ENCODE results near the gene KCNQ1OT1.

KCNQ1OT1 gene

GRCh38 chr11:2579315-2580060 is 120.3 kb downstream of the KCNQ1OT1 start:
- no peak for DNase-seq

- DNase-seq = no peak
These were observed 120.9 kb downstream of the KCNQ1OT1 start for GRCh38 chr11:2578929-2579270.

DNA sequence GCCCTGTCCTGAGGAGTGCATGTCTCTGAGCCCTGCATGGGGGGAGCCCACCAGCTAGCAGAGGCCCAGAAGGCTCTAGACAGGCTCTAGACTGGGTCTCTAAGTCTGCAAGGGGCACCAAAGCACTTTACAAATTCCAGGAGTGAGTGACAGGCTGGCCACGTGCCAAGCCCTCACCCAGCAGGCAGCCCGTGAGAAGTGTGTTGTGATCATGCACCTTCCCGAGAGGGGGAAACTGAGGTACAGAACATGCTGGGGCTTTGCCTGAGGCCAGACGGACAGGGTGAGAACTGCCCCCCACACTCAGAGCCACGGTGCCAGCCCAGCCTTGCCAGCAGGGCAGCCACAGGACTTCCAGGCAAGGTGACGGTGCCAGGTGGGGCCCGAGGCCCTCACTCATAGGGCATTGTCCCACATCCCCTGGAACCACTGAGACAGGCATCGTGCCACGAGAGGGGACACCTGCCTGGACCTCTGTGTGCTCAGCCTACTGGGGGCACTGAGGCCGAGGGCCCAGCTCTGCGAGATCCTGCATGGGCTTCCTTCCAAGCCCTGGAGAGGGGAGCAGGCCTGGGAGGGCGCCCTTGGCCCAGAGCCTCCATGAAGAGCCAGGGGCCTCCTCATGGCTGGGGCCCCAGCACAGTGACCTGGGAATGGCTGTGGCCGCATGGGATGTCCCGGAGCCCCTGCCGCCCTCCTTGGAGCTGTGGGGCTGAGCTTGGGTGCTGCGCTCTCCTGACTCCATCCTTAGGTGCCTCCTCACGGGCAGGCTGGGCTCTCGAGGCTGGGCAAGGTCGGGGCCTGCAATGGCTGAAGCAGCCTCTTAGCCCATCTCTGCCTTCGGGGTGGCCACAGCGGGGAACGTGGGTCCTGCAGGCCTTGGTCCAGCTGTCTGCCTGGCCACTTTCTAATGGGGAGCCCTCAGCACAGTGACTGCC is 121.5 kb downstream of the KCNQ1OT1 start:
- DNase-seq = no peak

DNA sequence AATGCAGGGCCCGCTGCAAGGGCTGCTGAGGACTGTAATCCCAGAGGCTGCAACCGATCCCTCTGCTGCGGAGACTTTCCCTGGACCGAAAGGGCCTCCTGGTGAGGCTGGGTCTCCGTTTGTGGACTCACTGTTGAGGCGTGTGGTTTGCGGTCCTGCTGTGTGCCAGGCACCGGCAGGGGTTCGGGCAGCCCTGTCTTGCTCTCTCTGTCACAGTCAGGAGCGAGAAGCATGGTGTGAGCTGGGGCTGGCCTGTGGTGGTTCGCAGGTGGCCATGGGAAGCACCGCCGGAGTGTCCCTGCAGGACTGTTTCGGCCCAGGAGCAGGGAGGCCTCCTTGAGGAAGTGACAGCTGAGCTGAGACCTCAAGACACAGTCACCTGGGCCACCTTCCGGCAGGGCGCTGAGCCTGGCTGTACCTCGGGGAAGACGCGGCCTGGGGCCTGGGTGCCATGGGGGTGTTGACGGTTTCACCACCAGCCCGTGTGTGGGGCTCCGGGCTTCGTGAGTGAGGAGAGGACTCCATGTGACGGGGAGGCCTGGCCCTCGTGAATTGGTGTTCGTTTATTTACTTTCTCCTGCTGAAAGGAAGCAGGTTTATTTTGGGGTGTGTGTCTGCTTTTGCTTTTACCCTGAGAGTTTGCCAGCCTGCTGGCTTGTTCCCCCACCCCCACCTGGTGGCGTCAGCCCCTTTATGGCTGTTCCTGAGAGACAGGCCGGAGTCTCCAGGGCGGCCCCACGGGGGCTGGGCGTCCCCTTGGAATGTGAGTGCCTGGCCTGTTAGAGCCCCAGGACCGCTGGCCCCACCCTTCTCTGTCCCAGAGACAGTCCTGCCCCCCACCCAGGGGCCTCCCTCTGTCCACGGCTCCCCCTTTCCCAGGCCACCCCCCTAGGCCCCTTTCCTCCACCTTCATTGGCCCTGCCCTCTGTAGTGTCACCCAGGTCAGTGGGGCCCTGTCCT is 122.5 kb downstream of the KCNQ1OT1 start:
- no peak for DNase-seq

DNA sequence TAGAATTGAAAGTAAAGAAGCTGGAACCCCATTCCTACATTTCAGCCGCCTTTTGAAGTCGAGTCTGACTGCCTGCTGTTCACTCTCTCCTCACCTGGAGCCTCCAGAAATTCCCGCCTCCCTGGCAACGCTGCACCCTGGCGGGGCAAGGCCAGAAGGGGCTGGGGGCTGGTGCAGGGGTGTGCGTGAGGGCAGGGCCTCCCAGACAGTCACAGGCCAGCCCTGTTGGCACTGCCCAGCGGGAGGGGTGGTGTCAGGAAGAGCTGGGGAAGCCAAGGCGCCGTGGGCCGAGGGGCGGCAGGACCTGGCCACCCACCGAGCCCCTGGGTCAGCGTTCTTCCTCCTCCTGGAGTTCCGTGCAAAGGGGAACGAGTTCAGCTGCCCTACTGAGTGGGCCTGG is 123.2 kb downstream of the KCNQ1OT1 start:
- no peak for DNase-seq

DNA sequence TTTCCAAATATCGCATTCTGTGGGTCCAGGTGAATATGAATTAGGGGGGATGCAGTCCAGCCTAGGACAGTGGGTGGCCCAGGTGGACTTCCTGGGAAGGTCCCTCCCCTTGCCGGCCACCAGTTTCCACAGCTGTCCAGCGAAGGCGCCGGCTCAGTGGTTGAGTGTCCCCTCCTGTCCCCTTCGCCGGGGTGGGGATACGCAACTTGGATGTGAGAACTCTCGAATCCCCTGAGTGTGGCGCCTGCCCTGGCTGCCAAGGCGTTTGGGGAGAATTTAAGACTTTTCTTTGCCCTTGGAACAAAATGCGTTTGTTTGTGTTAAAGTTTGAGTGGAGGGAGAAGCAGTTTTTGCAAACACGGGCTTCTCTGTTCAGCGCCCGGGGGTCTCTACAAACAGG is 123.7 kb downstream of the KCNQ1OT1 start:
- DNase-seq = no peak

- no peak for DNase-seq
These were observed 124.2 kb downstream of the KCNQ1OT1 start for GRCh38 chr11:2575591-2576051.

GRCh38 chr11:2574553-2575535 is 125.0 kb downstream of the KCNQ1OT1 start:
- no peak for DNase-seq

DNA sequence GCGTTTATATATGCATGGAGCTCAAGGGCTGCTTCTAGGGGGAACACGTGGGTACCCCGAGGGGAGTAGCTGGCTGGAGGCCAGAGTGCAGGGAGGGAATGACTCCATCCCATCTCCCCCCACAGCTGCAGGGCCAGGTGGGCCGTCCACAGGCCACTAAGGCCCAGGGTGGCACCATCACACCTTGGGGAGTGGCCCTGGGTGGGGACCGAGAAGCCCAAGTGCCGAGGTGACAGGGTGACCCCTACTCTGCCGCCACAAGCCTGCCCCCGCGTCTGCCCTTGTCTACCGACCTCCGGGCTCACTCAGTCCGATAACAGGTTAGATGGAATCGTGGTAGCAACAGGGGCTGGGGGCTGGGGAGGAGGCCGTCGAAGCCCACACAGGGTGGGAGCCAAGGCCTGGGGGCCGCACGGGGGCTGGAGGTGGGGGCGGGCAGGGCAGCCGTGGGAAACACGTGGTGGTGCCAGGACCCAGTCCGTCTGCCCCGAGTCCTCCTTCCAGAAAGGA is 125.7 kb downstream of the KCNQ1OT1 start:
- DNase-seq = no peak

GRCh38 chr11:2573240-2574042 is 126.4 kb downstream of the KCNQ1OT1 start:
- DNase-seq = no peak

- DNase-seq = no peak
These were observed 127.1 kb downstream of the KCNQ1OT1 start for GRCh38 chr11:2572491-2573239.

GRCh38 chr11:2571598-2572281 is 128.1 kb downstream of the KCNQ1OT1 start:
- no peak for DNase-seq

DNA sequence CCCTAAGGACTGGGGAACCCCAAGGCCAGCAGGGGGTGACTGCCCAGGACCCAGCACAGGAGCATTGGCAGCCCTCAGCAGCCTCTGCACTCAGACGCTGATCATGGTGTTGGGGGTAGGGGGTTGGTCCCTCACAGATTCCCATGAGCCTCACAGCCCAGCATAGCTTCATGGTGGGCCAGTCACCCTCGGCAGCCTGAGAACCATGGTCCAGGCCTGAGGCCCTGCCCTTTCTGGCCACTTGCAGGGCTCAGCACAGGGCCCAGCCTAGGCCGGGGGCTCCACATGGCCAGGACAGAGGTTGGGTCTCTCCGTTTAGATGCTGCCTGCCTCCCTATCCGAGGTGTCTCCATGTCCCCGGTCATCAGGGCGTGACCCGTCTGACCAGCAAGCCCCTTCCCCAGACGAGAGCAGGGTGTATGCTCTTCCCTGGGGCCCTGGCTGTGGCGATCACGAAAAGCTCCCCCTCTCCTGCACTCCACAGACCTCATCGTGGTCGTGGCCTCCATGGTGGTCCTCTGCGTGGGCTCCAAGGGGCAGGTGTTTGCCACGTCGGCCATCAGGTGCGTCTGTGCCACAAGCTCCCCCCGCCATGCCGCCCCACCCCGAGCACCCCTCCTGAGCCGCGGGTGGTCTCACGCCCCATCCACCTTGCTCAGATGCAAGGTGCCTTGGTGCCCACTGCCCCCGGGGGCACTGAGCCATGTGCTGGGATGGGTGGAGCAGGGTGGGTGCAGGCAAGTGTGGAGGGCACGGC is 128.8 kb downstream of the KCNQ1OT1 start:
- no peak for DNase-seq

- no peak for DNase-seq
These were observed 129.5 kb downstream of the KCNQ1OT1 start for GRCh38 chr11:2570211-2570811.

- DNase-seq = no peak
These were observed 130.0 kb downstream of the KCNQ1OT1 start for GRCh38 chr11:2569731-2570210.

DNA sequence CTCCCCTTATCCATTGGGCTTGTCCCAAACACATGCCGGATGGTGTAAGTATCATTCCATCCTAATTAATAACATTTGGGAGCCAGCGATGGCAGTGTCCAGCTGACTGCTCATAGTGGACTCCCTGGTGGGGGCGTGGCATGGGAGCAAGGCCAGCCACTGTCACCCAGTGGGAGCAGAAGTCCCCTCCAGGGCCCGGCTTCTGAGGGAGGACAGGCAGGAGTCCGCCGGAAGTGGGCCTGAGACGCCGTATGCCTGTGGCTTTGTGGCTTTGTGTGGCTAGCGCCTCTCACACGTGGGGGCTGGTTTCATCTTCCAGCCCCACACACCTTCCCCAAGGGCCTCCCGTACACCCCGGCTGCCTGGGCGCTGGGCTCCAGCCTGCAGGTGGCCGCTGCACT is 130.5 kb downstream of the KCNQ1OT1 start:
- no peak for DNase-seq

- no peak for DNase-seq
These were observed 132.6 kb downstream of the KCNQ1OT1 start for GRCh38 chr11:2567026-2567671.

All from NCI-H2107 (cell line).